Left colon (tissue), 2 donors: ENCODE measurements around the gene KBTBD7. TPM values are rescaled to one million over a fixed set of nuclear protein-coding genes. Genes with fewer than 3 reads are reported as not detected.

Experiments
- ATAC-seq: fragments of 200-7000 bp; cut with Tn5 transposase; one replicate; pipeline ENCODE4 v1.9.1; 2020; ENCODE audit warnings: mild to moderate bottlenecking, moderate library complexity
- DNase-seq, 2 donors: peaks; one replicate each; pipeline ENCODE4 v3.0.0-alpha.2; 2020
- intact Hi-C, 2 donors: fragments of 100-400 bp; cut with DNase I in 1 of 2; cut with micrococcal nuclease in 1 of 2; formaldehyde crosslinking; loops; one replicate each; pipeline versions ENCODE4 v1.11.2 to v1.14.0; 2022; cut with DNase I, micrococcal nuclease
- total RNA-seq, 2 donors: library from RNA; stranded (reverse); fragmentation: NEBNext Ultra II Directional; extraction: Animal tissue kit (Norgen Biotek cat#: 25700); gene quantifications; one replicate each; pipeline ENCODE4 v1.2.1, GENCODE V29; 2021
- donor health status: DM: no; HTN: no; CAD: no.
- donor health status: DM: yes; HTN: yes; CAD: no.

KBTBD7 gene
- total RNA-seq, 2 donors from 2014 or later, result 5.5 to 6.5 TPM

DNA sequence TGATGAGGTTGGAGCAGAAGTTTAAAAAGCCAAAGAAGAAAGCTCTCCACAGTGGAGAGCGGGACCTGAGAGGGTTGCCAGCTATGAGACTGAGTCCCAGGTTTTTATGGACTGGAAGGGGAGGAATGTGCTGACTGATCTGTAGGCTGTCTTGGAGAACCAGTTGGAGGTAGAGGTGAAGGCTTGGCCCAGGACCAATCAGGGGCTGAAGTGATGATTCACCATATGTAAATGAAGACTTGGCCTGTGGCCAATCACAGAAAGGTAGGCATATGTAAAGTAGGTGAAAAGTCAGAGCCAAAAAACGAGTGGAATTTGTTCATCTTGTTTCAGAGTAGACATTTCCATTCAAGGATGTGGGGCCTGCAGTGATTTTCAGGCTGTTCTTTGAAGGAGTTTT lies 44.3 kb downstream of the KBTBD7 start:
- intact Hi-C loops, result no loop called here
- ATAC-seq, result no peak
- DNase-seq, result no peak

DNA sequence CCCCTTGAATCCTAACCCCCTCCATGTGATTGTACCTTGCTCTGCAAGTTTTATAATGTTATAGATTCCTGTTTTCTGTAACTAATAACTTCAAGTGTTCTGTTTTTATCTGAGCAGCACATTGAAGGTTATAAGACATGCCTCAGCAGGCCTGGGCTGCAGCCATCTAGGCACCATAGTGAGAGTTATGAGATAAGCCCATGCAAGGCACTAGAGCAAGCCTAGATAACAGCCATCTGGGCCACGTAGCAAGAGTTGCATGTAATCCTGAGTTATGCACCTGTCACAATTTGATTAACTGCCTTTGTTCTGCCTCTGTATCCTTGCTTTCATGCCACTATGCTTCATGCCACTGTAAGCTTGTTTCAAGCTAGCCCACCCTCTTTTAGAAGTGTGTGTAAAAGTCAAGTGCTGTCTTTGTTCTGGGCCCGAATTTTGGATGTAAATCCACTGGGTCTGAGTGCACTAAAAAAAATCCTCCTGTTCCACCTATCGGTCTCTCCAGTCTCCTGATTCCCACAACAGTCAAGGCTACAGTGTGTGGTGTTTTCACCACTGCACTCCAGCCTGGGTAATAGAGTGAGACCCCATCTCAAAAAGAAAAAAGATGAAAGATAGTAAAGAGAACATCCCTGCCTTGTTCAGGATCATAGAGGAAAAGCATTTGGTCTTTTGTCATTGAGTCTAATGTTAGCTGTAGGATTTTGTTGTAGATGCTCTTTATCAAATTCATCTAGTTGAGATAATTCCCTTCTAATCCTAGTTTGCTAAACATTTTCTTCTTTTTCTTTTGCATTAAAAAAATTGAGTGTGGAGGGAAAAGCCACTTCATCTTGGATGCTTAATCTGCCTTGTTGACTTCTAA lies 45.7 kb downstream of the KBTBD7 start:
- intact Hi-C loops, result no loop called here
- ATAC-seq (no peak), DNase-seq (no peak)

DNA sequence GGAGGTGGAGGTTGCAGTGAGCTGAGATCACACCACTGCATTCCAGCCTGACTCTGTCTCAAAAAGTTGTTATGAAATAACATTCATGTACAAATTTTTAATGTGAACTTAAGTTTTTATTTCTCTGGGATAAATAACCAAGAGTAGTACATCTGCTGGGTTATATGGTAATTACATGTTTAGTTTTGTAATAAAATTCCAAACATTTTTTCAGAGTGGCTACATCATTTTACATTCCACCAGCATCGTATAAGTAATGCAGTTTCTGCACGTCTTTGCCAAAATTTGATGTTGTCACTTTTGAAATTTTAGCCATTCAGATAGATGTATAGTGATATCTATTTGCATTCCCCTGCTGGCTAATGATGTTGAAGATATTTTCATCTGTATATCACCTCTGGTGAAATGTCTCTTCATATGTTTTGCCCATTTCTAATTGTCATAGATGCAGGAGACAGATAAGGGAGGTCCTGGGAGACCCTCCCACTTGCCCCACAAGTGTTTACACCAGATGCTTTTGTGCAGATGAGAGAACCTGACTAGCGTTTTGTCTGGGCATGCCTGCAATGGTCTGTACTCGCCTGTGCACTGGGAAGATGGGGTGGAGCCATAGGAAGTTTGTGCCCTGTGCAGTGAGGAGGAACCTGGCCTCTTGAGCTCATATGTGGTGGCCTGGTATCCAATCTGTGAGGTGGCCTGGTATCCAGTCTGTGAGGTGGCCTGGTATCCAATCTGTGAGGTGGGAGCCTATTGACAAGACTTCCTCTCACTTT lies 49.0 kb downstream of the KBTBD7 start:
- ATAC-seq (no peak), DNase-seq (no peak)
- intact Hi-C loops, result no loop called here

DNA sequence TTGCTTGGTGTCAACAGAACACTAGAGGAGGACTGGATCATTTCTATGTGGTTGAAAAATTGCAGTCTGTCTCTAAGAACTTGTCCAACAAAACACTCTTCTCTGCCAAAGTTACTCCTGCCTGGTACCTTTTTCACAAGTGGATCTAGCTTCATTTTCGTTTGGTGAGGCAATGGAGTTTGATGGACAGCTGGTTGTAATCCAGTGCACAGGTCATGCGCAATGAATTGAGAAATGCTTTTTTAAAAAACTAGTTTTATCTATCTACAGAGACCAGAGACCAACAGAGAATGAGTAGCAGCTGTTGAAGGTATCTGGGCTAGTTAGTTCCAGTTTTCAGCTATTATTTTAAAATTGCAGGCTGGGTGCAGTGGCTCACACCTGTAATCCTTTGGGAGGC lies 49.8 kb downstream of the KBTBD7 start:
- no peak for ATAC-seq
- intact Hi-C loops, result no loop called here
- DNase-seq, result no peak

Other genes with a start within 250 kb of the KBTBD7 start
- gene ELF1, start 175.3 kb downstream of the KBTBD7 start, total RNA-seq, result 100 to 1,000 TPM in 1 of 2 donors, 10 to 100 TPM in 1; 93.5 to 104 TPM
- gene WBP4, start 133.1 kb downstream of the KBTBD7 start, total RNA-seq, result 1 to 10 TPM; 7.1 to 7.5 TPM
- gene KBTBD6, start 61.8 kb downstream of the KBTBD7 start, total RNA-seq, result 1 to 10 TPM; 3.3 to 3.7 TPM
- gene MTRF1, start 69.0 kb upstream of the KBTBD7 start, total RNA-seq, result 10 to 100 TPM; 11.4 to 14.9 TPM
- gene NAA16, start 116.7 kb upstream of the KBTBD7 start, total RNA-seq, result 10 to 100 TPM; 11.1 to 12.6 TPM